HepG2 (cell line): Measurements from ENCODE around the gene MACROD2. TPM values are rescaled to one million over a fixed set of nuclear protein-coding genes. Genes with fewer than 3 reads are reported as not detected.

Experiments used
- ATAC-seq: fragments of 200-7000 bp; cut with Tn5 transposase; 3 replicates; pipeline ENCODE4 v1.9.1; 2020; ENCODE audit warnings: mild to moderate bottlenecking, moderate library complexity
- BruUV-seq: library from RNA; stranded (reverse); fragments of 400-500 nt; replicated peaks from 2 replicates; lab custom pipeline; 2021; lab: Mats Ljungman, UMichigan
- CTCF ChIA-PET: fragments of 300-600 bp; formaldehyde crosslinking; extraction: SDS; loops from one replicate; lab custom pipeline; 2021; ENCODE audit warnings: low total read pairs, inconsistent platforms, low intra/inter-chr PET ratio; lab: Yijun Ruan, JAX
- POLR2A ChIA-PET: fragments of 350-600 bp; sonication (Branson Sonifier 250); formaldehyde crosslinking; loops from one replicate; lab custom pipeline; 2020; ENCODE audit warnings: antibody characterized with exemption, inconsistent platforms; lab: Yijun Ruan, JAX
- DNase-seq: peaks from one replicate; pipeline ENCODE4 v3.0.0-alpha.2; 2015; ENCODE audit warnings: low spot score
- FAIRE-seq: peaks from 3 replicates; lab custom pipeline; 2011; peaks lifted over from hg19 to GRCh38; lab: Jason Lieb, UNC
- H2AFZ ChIP-seq: one replicate; pipeline ENCODE4 v1.6.1; 2011; ENCODE audit warnings: low read length, inconsistent platforms
- H3K27ac ChIP-seq: fragments of 300-600 bp; 3 replicates; pipeline ENCODE4 v1.8.0; 2011; ENCODE audit warnings: mixed run types, mild to moderate bottlenecking, mixed read lengths, low read length, inconsistent platforms; ENCODE audit not compliant: insufficient read depth; ENCODE audit errors: extremely low read length
- H3K27me3 ChIP-seq, 2 experiments: fragments of 200-600 bp in 1 of 2; 2 replicates in 1 of 2; 3 replicates in 1 of 2; pipeline versions ENCODE4 v1.6.0 to v1.8.0; 2011; ENCODE audit warnings: low read length in 2 of 2, mild to moderate bottlenecking in 2 of 2, moderate library complexity in 2 of 2, inconsistent platforms in 1 of 2; ENCODE audit not compliant: insufficient read depth in 2 of 2, control insufficient read depth in 1 of 2
- H3K36me3 ChIP-seq, 2 experiments: fragments of 200-600 bp in 1 of 2; replicated peaks in 1 of 2; 2 replicates in 1 of 2; 3 replicates in 1 of 2; pipeline versions ENCODE4 v1.5.1 to v1.8.0; 2011; ENCODE audit warnings: low read length in 2 of 2, inconsistent platforms in 1 of 2; ENCODE audit not compliant: insufficient read depth in 2 of 2, control insufficient read depth in 1 of 2
- H3K4me1 ChIP-seq: 2 replicates; pipeline ENCODE4 v1.5.1; 2012; ENCODE audit warnings: low read length, inconsistent platforms; ENCODE audit not compliant: insufficient read depth
- H3K4me2 ChIP-seq: 2 replicates; pipeline ENCODE4 v1.6.0; 2011; ENCODE audit warnings: low read depth, low read length, inconsistent platforms
- H3K4me3 ChIP-seq, 3 experiments: fragments of 200-600 bp in 1 of 3; sonication (generic), shearing (Covaris generic) in 1 of 3; replicated peaks in 1 of 3; 2 replicates each; pipeline ENCODE4 v1.5.1; 2011 to 2016; ENCODE audit warnings: low read length in 3 of 3, inconsistent platforms in 2 of 3, low read depth in 2 of 3, mild to moderate bottlenecking in 2 of 3, control low read depth in 1 of 3, mixed read lengths in 1 of 3; ENCODE audit not compliant: insufficient read depth in 1 of 3
- H3K79me2 ChIP-seq: one replicate; pipeline ENCODE4 v1.6.1; 2011; ENCODE audit warnings: low read length, inconsistent platforms; ENCODE audit not compliant: insufficient read depth
- H3K9ac ChIP-seq: 2 replicates; pipeline ENCODE4 v1.6.0; 2011; ENCODE audit warnings: mild to moderate bottlenecking, low read depth, low read length, inconsistent platforms; ENCODE audit not compliant: insufficient read depth
- H3K9me3 ChIP-seq: 2 replicates; pipeline ENCODE4 v1.5.1; 2012; ENCODE audit warnings: mild to moderate bottlenecking, low read length
- H4K20me1 ChIP-seq: 2 replicates; pipeline ENCODE4 v1.6.0; 2011; ENCODE audit warnings: inconsistent platforms, mild to moderate bottlenecking, low read length, moderate library complexity; ENCODE audit not compliant: insufficient read depth
- ZNF234 ChIP-seq: sonication (generic); formaldehyde crosslinking; conservative IDR thresholded peaks from 2 replicates; pipeline ENCODE4 v1.5.1; 2020; ENCODE audit warnings: mild to moderate bottlenecking, missing genetic modification reagents
- ZNF3 ChIP-seq: IDR thresholded peaks from 2 replicates; pipeline ENCODE4 v1.7.0; 2017; ENCODE audit warnings: inconsistent platforms
- WGBS: methylation state at CpG from one replicate; pipeline ENCODE4 v1.1.6; 2017; ENCODE audit warnings: low lambda C conversion rate; 5-methylcytosine and 5-hydroxymethylcytosine counted together
- in situ Hi-C: cut with HindIII; loops from 2 replicates; pipeline ENCODE4 v1.10.0; 2017; ENCODE audit warnings: low pct_unique_long_range_greater_than_20kb; ENCODE audit not compliant: extremely low pct_ligation_motif_present
- intact Hi-C: fragments of 100-400 bp; cut with micrococcal nuclease; formaldehyde crosslinking; loops from one replicate; pipeline ENCODE4 v1.10.0; 2022; ENCODE audit not compliant: unreplicated experiment
- polyA plus RNA-seq, 8 experiments: library from polyadenylated mRNA; depleted of rRNA in 3 of 8; stranded (reverse) in 7 of 8; unstranded in 1 of 8; fragments of >200 nt; fragmentation: Illumina TruSeq in 4 of 8; extraction: Trizol in 4 of 8; gene quantifications; 2 replicates each; pipeline versions ENCODE4 v1.2.1 to v1.2.3, GENCODE V29; 2011 to 2016; ENCODE audit warnings: low read depth in 4 of 8, missing spikeins in 1 of 8, mixed read lengths in 1 of 8; ENCODE audit not compliant: insufficient read depth in 1 of 8
- total RNA-seq, 5 experiments: library from RNA; depleted of rRNA; stranded (reverse); fragments of >200 nt; fragmentation: Illumina TruSeq; extraction: Trizol; gene quantifications; 2 replicates each; pipeline ENCODE4 v1.2.3, GENCODE V29; 2016; ENCODE audit warnings: low read depth in 1 of 5
- TF ChIP-seq, protein P1 (sequence below): IDR thresholded peaks from 2 replicates; pipeline ENCODE4 v1.6.1; 2016; ENCODE audit warnings: missing compliant biosample characterization, missing genetic modification reagents, borderline replicate concordance
- TF ChIP-seq, protein P2 (sequence below): sonication (generic); formaldehyde crosslinking; IDR thresholded peaks from 2 replicates; pipeline ENCODE4 v1.5.1; 2020; ENCODE audit warnings: mild to moderate bottlenecking, missing genetic modification reagents, borderline replicate concordance

The MACROD2 gene
- total and polyA plus RNA-seq, 2 of the 13 experiments (the other 11 are each of a cell fraction or from before 2014, with no cell fraction given), result 0.13 to 0.51 TPM

DNA sequence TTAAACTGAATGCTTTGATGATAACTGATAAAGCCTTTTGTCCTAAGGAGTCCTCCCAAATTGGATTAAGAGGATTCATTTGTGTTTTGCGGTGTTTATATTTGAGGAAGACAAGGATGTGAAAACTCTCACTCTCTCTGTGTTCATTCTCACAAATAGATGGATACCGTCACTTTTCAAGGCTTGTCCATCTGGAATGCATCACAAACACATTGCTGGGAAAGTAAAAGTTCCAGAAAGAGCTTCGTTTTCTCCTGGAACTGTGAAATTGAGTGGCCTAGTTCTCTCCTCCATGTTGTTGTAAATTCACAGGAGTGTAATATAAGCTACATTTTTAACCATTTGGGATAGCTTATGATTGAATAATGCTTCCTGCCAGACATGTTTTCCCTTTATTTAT lies 923.7 kb downstream of the MACROD2 start:
- intact Hi-C loops, result no loop called here
- H3K9ac ChIP-seq, result no peak overlapping the region
- no peaks in the 10 kb centered on the region for H4K20me1 ChIP-seq
- no peak overlapping the region for H3K4me3 ChIP-seq
- ChIA-PET POLR2A (no interaction called here), CTCF (no interaction called here)
- 22% methylated on average over 3 of the region's 3 CpGs for WGBS
- in situ Hi-C loops, result no loop called here
- H2AFZ ChIP-seq, result no peak overlapping the region
- no peaks in the 10 kb centered on the region for H3K79me2 ChIP-seq
- no peak overlapping the region for H3K27ac ChIP-seq
- BruUV-seq, result no TSS peak
- FAIRE-seq (no peak), DNase-seq (no peak), ATAC-seq (no peak)
- no peaks in the 10 kb centered on the region for H3K36me3 ChIP-seq
- H3K9me3 ChIP-seq, result no peaks in the 10 kb centered on the region
- H3K27me3 ChIP-seq, result peaks cover 0 to 9% of the 10 kb centered on the region in 2 experiments; a peak in 1 of 5 replicates
- no peaks in the 10 kb centered on the region for H3K4me1 ChIP-seq
- H3K4me2 ChIP-seq, result no peak overlapping the region
- TF ChIP-seq, protein P1, sequence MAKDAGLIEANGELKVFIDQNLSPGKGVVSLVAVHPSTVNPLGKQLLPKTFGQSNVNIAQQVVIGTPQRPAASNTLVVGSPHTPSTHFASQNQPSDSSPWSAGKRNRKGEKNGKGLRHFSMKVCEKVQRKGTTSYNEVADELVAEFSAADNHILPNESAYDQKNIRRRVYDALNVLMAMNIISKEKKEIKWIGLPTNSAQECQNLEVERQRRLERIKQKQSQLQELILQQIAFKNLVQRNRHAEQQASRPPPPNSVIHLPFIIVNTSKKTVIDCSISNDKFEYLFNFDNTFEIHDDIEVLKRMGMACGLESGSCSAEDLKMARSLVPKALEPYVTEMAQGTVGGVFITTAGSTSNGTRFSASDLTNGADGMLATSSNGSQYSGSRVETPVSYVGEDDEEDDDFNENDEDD (CRISPR knock-in tag), result no peak
- TF ChIP-seq ZNF234 (CRISPR knock-in tag) (no peak), ZNF3 (CRISPR knock-in tag) (no peak)
- TF ChIP-seq, protein P2, sequence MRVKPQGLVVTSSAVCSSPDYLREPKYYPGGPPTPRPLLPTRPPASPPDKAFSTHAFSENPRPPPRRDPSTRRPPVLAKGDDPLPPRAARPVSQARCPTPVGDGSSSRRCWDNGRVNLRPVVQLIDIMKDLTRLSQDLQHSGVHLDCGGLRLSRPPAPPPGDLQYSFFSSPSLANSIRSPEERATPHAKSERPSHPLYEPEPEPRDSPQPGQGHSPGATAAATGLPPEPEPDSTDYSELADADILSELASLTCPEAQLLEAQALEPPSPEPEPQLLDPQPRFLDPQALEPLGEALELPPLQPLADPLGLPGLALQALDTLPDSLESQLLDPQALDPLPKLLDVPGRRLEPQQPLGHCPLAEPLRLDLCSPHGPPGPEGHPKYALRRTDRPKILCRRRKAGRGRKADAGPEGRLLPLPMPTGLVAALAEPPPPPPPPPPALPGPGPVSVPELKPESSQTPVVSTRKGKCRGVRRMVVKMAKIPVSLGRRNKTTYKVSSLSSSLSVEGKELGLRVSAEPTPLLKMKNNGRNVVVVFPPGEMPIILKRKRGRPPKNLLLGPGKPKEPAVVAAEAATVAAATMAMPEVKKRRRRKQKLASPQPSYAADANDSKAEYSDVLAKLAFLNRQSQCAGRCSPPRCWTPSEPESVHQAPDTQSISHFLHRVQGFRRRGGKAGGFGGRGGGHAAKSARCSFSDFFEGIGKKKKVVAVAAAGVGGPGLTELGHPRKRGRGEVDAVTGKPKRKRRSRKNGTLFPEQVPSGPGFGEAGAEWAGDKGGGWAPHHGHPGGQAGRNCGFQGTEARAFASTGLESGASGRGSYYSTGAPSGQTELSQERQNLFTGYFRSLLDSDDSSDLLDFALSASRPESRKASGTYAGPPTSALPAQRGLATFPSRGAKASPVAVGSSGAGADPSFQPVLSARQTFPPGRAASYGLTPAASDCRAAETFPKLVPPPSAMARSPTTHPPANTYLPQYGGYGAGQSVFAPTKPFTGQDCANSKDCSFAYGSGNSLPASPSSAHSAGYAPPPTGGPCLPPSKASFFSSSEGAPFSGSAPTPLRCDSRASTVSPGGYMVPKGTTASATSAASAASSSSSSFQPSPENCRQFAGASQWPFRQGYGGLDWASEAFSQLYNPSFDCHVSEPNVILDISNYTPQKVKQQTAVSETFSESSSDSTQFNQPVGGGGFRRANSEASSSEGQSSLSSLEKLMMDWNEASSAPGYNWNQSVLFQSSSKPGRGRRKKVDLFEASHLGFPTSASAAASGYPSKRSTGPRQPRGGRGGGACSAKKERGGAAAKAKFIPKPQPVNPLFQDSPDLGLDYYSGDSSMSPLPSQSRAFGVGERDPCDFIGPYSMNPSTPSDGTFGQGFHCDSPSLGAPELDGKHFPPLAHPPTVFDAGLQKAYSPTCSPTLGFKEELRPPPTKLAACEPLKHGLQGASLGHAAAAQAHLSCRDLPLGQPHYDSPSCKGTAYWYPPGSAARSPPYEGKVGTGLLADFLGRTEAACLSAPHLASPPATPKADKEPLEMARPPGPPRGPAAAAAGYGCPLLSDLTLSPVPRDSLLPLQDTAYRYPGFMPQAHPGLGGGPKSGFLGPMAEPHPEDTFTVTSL (CRISPR knock-in tag), result no peak
